NCI-H1105 (cell line): Measurements from ENCODE around the gene VSNL1.
A peak's percentile ranks its signal among the peaks of the same experiment; 100 is the strongest.

Experiments used
- DNase-seq: peaks from one replicate; lab custom pipeline; 2025; lab: John Stamatoyannopoulos, UW

Gene VSNL1

GRCh38 chr2:17540093-17540812 lies at the start of gene VSNL1:
TSS of gene VSNL1 (plus strand) at chr2:17540696. CDS start at chr2:17592075, 51,379 bp downstream.
- peak; percentile 89 for DNase-seq

- no peak for DNase-seq
These were observed 44.9 kb upstream of the VSNL1 start for GRCh38 chr2:17495590-17495989.

- no peak for DNase-seq
These were observed 42.8 kb upstream of the VSNL1 start for GRCh38 chr2:17497718-17498117.

- no peak for DNase-seq
These were observed 33.5 kb upstream of the VSNL1 start for GRCh38 chr2:17506736-17507616.

GRCh38 chr2:17515652-17516051 lies 24.8 kb upstream of the VSNL1 start:
- DNase-seq, result no peak

GRCh38 chr2:17517481-17518211 lies 22.9 kb upstream of the VSNL1 start:
- no peak for DNase-seq

GRCh38 chr2:17518212-17519154 lies 22.0 kb upstream of the VSNL1 start, which contains the start of gene RAD51AP2:
TSS of gene RAD51AP2 (minus strand) at chr2:17518440. CDS start at chr2:17518415, 25 bp downstream.
- DNase-seq, result peak; percentile 29

- no peak for DNase-seq
These were observed 21.0 kb upstream of the VSNL1 start for GRCh38 chr2:17519486-17519885.

- DNase-seq, result no peak
These were observed 19.7 kb upstream of the VSNL1 start for GRCh38 chr2:17520761-17521160.

- no peak for DNase-seq
These were observed 18.9 kb upstream of the VSNL1 start for GRCh38 chr2:17521621-17522020.

- DNase-seq, result no peak
These were observed 18.2 kb upstream of the VSNL1 start for GRCh38 chr2:17522303-17522702.

GRCh38 chr2:17529771-17530170 lies 10.7 kb upstream of the VSNL1 start:
- DNase-seq, result no peak

- DNase-seq, result no peak
These were observed 7.0 kb upstream of the VSNL1 start for GRCh38 chr2:17533546-17533945.

GRCh38 chr2:17536416-17536815 lies 4.1 kb upstream of the VSNL1 start:
- no peak for DNase-seq

GRCh38 chr2:17538022-17538843 lies 2.3 kb upstream of the VSNL1 start:
- no peak for DNase-seq

GRCh38 chr2:17538844-17539554 lies 1.5 kb upstream of the VSNL1 start:
- DNase-seq, result peak; percentile 38

GRCh38 chr2:17539611-17540092 lies 844 bp upstream of the VSNL1 start:
- peak; percentile 31 for DNase-seq

GRCh38 chr2:17540813-17541530 lies 476 bp downstream of the VSNL1 start:
- DNase-seq, result no peak

- DNase-seq, result no peak
These were observed 1.0 kb downstream of the VSNL1 start for GRCh38 chr2:17541531-17541950.
